ENCODE measurements around the gene TSPAN15. TPM values are rescaled to one million over a fixed set of nuclear protein-coding genes. Genes with fewer than 3 reads are reported as not detected.

The TSPAN15 gene
- total RNA-seq, 3 donors from 2014 or later: 53.3 to 89.5 (median 65.0) TPM

- TF ChIP-seq POLR2AphosphoS5 (IDR thresholded peaks at IDR 0.05) (peak in 1 of 3 donors; percentile 50), CTCF (IDR thresholded peaks at IDR 0.05) (no peak)
- H3K36me3 ChIP-seq: no peaks in the 10 kb centered on the region
- H3K9me3 ChIP-seq: no peaks in the 10 kb centered on the region
- H3K4me1 ChIP-seq: no peaks in the 10 kb centered on the region
- no peaks in the 10 kb centered on the region for H3K27me3 ChIP-seq
- H3K4me3 ChIP-seq: no peak overlapping the region
- intact Hi-C loops (cut with DNase I; ENCODE audit: low total_unique reads): no loop called here
- no peak overlapping the region for H3K27ac ChIP-seq
- DNase-seq (ENCODE audit: low spot score in 2 of 2): peak in 1 of 2 donors; percentile 39
Measured at GRCh38 chr10:69425511-69426298, 25.6 kb upstream of the TSPAN15 start.

DNA sequence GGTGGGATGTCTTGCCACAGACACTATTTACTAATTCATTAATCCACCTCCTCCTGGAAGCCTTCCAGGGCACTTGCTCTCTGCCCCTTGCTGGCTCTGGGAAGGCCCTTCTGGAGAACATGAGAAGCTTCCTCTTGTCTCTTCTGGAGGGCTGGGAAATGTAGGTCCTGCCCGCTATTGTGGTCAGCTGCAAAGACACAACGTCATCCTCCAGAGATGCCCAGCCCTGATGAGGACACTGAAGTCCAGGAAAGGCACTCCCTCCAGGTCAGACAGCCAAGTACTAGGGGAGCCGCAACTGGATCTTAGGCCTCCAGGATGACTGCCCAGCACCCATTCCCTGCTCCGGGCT is 24.9 kb upstream of the TSPAN15 start:
- intact Hi-C loops (cut with DNase I; ENCODE audit: low total_unique reads): no loop called here
- no peak for DNase-seq (ENCODE audit: low spot score in 2 of 2)
- Histone ChIP-seq H3K36me3 (no peaks in the 10 kb centered on the region), H3K27me3 (no peaks in the 10 kb centered on the region), H3K27ac (no peak overlapping the region), H3K9me3 (no peaks in the 10 kb centered on the region), H3K4me1 (no peaks in the 10 kb centered on the region), H3K4me3 (no peak overlapping the region)
- no peak for TF ChIP-seq POLR2AphosphoS5 (IDR thresholded peaks at IDR 0.05)
- TF ChIP-seq CTCF (IDR thresholded peaks at IDR 0.05): no peak
- no peak for TF ChIP-seq POLR2A (IDR thresholded peaks at IDR 0.05)

DNA sequence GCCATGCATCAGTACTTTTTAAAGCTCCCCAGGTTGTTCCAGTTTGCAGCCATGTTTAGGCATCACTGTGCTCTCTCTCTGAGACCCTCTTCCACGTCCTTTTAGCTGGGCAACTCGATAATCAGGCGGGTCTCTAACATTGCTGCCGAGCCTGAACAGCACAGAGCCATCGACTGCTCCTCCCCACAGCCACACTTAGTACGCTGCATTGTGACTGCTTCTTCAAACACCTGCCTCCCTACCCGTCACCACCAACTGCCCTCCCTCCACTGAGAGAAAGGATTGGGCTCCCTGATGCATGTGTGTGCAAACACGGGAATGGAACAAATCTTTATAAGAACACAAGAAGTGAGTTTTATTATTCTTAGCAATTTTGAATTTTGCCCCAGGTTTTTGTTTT is 23.1 kb upstream of the TSPAN15 start:
- Histone ChIP-seq H3K9me3 (no peaks in the 10 kb centered on the region), H3K4me3 (no peak overlapping the region), H3K27me3 (no peaks in the 10 kb centered on the region), H3K27ac (no peak overlapping the region), H3K4me1 (no peaks in the 10 kb centered on the region), H3K36me3 (no peaks in the 10 kb centered on the region)
- TF ChIP-seq POLR2AphosphoS5 (IDR thresholded peaks at IDR 0.05): no peak
- TF ChIP-seq CTCF (IDR thresholded peaks at IDR 0.05): no peak
- TF ChIP-seq POLR2A (IDR thresholded peaks at IDR 0.05): no peak
- intact Hi-C loops (cut with DNase I; ENCODE audit: low total_unique reads): no loop called here
- no peak for DNase-seq (ENCODE audit: low spot score in 2 of 2)

GRCh38 chr10:69434169-69434568 is 17.1 kb upstream of the TSPAN15 start:
- H3K36me3 ChIP-seq: no peaks in the 10 kb centered on the region
- H3K9me3 ChIP-seq: no peaks in the 10 kb centered on the region
- H3K4me3 ChIP-seq: no peak overlapping the region
- no peak for DNase-seq (ENCODE audit: low spot score in 2 of 2)
- peaks cover 0 to 4% of the 10 kb centered on the region in 2 donors for H3K4me1 ChIP-seq
- intact Hi-C loops (cut with DNase I; ENCODE audit: low total_unique reads): loop anchor here (5.0 kb wide), 1 partner anchor 73 kb away; no protein-coding TSS in a partner anchor
- TF ChIP-seq POLR2AphosphoS5 (IDR thresholded peaks at IDR 0.05): no peak
- no peak for TF ChIP-seq POLR2A (IDR thresholded peaks at IDR 0.05)
- no peak for TF ChIP-seq CTCF (IDR thresholded peaks at IDR 0.05)
- H3K27me3 ChIP-seq: no peaks in the 10 kb centered on the region
- H3K27ac ChIP-seq: no peak overlapping the region

- H3K4me3 ChIP-seq: no peak overlapping the region
- H3K9me3 ChIP-seq: no peaks in the 10 kb centered on the region
- no peak for DNase-seq (ENCODE audit: low spot score in 2 of 2)
- intact Hi-C loops (cut with DNase I; ENCODE audit: low total_unique reads): loop anchor here (5.0 kb wide), 1 partner anchor 72 kb away; no protein-coding TSS in a partner anchor
- TF ChIP-seq POLR2AphosphoS5 (IDR thresholded peaks at IDR 0.05) (no peak), POLR2A (IDR thresholded peaks at IDR 0.05) (no peak), CTCF (IDR thresholded peaks at IDR 0.05) (no peak)
- peaks cover 0 to 8% of the 10 kb centered on the region in 2 donors for H3K4me1 ChIP-seq
- no peak overlapping the region for H3K27ac ChIP-seq
- H3K27me3 ChIP-seq: no peaks in the 10 kb centered on the region
- H3K36me3 ChIP-seq: no peaks in the 10 kb centered on the region
Measured at GRCh38 chr10:69434926-69435325, 16.3 kb upstream of the TSPAN15 start.

Measured in breast epithelium (tissue), 4 donors.